ENCODE data around the gene RFPL3. TPM values are rescaled to one million over a fixed set of nuclear protein-coding genes. Genes with fewer than 3 reads are reported as not detected.
"Not testable (repeated sequence)": the region's sequence is repeated elsewhere in the genome, so short reads cannot be mapped to it uniquely, and the experiment has no call there.

RFPL3 gene
- total RNA-seq, 1 donor from 2014 or later: not detected

DNA sequence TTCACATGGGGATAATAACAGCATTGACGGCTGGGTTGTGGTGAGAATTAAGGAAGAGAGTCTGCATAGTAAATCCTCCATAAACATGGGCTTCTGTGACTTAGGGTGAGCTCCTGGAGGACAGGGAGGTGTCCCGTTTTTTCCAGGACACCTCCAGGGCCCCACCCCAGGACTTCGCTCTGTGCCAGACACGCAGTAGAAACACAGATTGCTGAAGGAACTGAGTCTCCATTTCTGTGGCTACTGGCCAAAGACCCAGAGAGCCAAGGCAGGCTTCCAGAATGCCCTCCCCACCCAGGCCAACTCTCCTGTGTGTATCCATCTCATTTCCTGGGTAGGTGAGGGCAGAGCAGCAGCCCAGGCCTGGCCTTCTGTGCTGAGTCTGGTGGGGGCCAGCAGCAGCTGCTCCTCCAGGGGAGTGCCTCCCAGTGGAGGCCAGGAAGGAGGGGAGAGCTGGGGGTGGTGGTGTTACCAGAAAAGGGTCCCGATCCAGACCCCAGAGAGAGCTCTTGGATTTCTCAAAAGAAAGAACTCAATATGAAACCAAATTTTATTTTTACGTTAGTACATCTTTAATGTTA is 9.5 kb upstream of the RFPL3 start:
- H3K4me1 Mint-ChIP-seq (ENCODE audit: low read depth): peaks cover 11% of the 10 kb centered on the region
- intact Hi-C loops (cut with micrococcal nuclease): no loop called here

DNA sequence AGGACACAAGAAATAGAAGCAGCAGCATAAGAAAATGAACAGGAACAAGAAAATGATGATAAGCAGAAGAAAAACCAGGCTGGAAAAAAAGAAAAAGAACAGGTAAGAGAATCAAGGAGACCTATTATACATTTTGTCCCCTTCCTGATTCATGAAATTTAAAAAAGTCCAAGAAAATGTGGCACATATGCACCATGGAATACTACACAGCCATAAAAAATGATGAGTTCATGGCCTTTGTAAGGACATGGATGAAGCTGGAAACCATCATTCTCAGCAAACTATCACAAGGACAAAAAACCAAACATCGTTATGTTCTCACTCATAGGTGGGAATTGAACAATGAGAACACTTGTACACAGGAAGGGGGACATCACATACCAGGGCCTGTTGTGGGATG is 5.8 kb upstream of the RFPL3 start:
- H3K4me3 Mint-ChIP-seq (ENCODE audit: low read depth); H3K4me1 Mint-ChIP-seq (ENCODE audit: low read depth); DNase-seq (ENCODE audit: low spot score); H3K27me3 Mint-ChIP-seq (ENCODE audit: low read depth); H3K27ac Mint-ChIP-seq; H3K36me3 Mint-ChIP-seq (ENCODE audit: low read depth); intact Hi-C loops (cut with micrococcal nuclease); H3K9me3 Mint-ChIP-seq: not testable (repeated sequence)

More for the DNA sequence above, 9.5 kb upstream of the RFPL3 start:
- no peak for DNase-seq (ENCODE audit: low spot score)
- no peaks in the 10 kb centered on the region for H3K36me3 Mint-ChIP-seq (ENCODE audit: low read depth)
- H3K27ac Mint-ChIP-seq: no peak overlapping the region
- H3K9me3 Mint-ChIP-seq: no peaks in the 10 kb centered on the region
- peaks cover 24% of the 10 kb centered on the region for H3K27me3 Mint-ChIP-seq (ENCODE audit: low read depth)
- no peak overlapping the region for H3K4me3 Mint-ChIP-seq (ENCODE audit: low read depth)

DNA sequence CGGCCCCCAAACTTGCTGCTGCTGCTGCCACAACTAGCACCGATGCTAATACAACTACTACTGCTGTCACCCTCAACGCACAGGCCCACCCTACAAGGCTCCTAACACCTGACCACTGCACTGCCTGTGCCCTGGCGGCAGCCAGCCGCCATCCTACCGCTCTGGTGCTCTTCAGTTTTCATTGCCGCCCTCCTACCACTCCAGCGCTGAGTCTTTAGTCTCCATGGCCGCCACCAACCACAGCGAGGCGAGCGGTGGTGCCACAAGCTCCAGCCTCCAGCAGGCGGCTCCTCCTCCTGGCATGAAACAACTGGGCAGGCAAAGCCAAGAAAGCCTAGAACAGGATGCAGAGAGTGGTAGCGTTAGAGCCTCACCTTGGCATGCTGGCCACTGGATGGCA is 5.0 kb upstream of the RFPL3 start:
- Mint-ChIP-seq H3K27ac (no peak overlapping the region), H3K4me1 (ENCODE audit: low read depth) (peaks cover 2% of the 10 kb centered on the region), H3K4me3 (ENCODE audit: low read depth) (no peak overlapping the region), H3K9me3 (no peaks in the 10 kb centered on the region), H3K27me3 (ENCODE audit: low read depth) (peaks cover 3% of the 10 kb centered on the region), H3K36me3 (ENCODE audit: low read depth) (no peaks in the 10 kb centered on the region)
- DNase-seq (ENCODE audit: low spot score): no peak
- intact Hi-C loops (cut with micrococcal nuclease): no loop called here

DNA sequence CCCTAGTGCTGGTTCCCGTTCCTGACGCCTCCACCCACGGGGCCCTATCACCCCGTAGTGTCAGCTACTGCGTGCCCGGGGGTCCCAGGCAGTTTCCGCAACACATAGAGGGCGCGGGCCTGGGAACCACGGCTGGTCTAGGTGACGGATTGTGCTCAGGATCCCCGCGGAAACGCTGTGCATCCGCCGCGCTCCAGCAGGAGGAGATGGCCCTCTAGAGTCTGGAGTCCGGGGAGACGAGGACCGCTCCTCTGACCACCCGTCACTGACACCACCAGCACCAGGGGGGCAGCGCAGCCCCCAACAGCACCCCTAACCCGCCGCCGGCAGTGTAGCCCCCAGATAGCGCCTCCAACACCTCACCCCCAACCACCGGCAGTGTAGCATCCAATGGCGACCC is 4.4 kb upstream of the RFPL3 start:
- DNase-seq (ENCODE audit: low spot score): no peak
- peaks cover 2% of the 10 kb centered on the region for H3K4me1 Mint-ChIP-seq (ENCODE audit: low read depth)
- no peak overlapping the region for H3K27ac Mint-ChIP-seq
- intact Hi-C loops (cut with micrococcal nuclease): no loop called here
- no peak overlapping the region for H3K4me3 Mint-ChIP-seq (ENCODE audit: low read depth)
- no peaks in the 10 kb centered on the region for H3K36me3 Mint-ChIP-seq (ENCODE audit: low read depth)
- H3K9me3 Mint-ChIP-seq: no peaks in the 10 kb centered on the region
- H3K27me3 Mint-ChIP-seq (ENCODE audit: low read depth): peaks cover 3% of the 10 kb centered on the region

DNA sequence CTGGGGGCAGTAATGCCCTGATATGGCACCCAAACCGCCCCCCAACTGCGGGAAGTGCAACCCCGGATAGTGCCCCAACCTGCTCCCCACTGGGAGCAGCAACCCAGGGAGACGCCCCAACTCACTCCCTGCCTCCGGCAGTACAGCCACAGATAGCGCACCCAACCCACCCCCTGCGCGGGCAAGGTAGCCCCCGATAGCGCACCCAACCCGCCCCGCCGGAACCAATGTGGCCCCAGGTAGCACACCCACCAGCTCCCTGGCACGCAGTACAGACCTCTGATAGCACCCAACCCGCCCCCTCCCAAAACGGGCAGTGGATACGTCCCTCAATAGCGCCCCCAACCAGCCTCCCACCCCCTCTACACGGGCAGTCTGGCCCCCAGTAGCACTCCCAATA is 3.8 kb upstream of the RFPL3 start:
- no peak overlapping the region for H3K27ac Mint-ChIP-seq
- no peaks in the 10 kb centered on the region for H3K9me3 Mint-ChIP-seq
- DNase-seq (ENCODE audit: low spot score): no peak
- no peaks in the 10 kb centered on the region for H3K36me3 Mint-ChIP-seq (ENCODE audit: low read depth)
- H3K27me3 Mint-ChIP-seq (ENCODE audit: low read depth): peaks cover 3% of the 10 kb centered on the region
- intact Hi-C loops (cut with micrococcal nuclease): no loop called here
- H3K4me3 Mint-ChIP-seq (ENCODE audit: low read depth): no peak overlapping the region
- peaks cover 2% of the 10 kb centered on the region for H3K4me1 Mint-ChIP-seq (ENCODE audit: low read depth)

DNA sequence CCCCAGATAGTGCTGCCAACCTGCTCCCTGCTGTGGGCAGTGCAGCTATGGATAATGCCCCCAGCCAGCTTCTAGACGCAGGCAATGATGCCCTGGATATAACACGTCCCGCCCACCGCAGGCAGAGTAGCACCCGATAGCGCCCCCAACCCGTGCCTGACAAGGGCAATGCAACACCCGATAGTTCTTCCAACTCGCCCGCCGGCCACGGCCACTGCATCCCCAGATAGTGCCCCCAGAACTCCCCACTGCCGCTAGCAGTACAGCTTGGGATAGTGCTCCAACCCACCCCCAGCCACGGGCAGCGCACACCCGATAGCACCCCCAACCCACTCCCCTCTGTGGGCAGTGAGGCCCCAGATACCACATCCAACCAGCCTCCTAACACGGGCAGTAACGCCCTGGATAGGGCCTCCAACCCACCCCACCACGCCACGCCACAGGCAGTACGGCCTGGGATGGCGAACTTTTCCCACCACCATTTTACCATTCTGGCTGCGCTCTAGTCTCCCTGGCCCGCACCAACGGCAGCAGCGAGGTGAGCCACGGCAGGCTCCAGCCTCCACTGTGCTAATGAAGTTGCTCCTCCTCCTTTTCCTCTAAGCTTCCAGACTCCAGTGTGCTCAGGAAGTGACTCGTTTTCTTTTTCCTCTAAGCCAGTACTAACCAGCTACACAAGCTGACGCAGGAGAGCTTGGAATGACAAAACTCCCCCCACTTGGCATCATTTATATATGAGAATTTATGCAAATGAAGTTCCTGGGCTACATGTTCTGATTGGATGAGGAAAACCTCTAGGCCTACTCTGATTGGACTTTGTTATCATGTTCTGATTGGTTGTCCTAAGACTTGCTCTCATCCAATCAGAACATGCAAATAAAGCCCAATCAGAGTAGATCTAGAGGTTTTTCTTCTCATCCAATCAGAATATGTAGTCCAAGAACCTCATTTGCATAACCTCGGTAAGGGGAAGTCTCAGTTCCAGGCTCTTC is 3.0 kb upstream of the RFPL3 start:
- Mint-ChIP-seq H3K4me1 (ENCODE audit: low read depth) (peaks cover 2% of the 10 kb centered on the region), H3K27ac (no peak overlapping the region), H3K36me3 (ENCODE audit: low read depth) (no peaks in the 10 kb centered on the region), H3K4me3 (ENCODE audit: low read depth) (no peak overlapping the region), H3K27me3 (ENCODE audit: low read depth) (peaks cover 3% of the 10 kb centered on the region), H3K9me3 (no peaks in the 10 kb centered on the region)
- no peak for DNase-seq (ENCODE audit: low spot score)
- intact Hi-C loops (cut with micrococcal nuclease): no loop called here

DNA sequence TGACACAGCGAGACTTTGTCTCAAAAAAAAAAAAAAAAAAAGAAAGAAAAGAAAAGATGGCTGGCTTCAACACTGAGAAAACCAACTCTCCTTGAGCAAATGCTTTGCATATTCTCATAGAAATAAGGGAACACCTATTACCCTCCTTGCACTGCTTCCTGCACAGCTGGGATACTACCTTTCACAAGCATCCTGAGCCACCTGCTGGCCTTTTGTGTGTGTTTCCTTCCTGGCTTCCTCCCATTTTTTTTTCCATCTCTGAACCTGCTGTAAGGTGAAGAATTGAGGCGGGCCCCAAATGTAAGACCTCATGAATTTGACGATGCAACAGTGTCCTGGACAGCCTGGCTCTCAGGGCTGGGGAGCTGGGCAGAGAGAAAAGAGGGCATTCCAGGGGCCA is 1.9 kb upstream of the RFPL3 start:
- Mint-ChIP-seq H3K4me3 (ENCODE audit: low read depth) (no peak overlapping the region), H3K27ac (no peak overlapping the region), H3K27me3 (ENCODE audit: low read depth) (peaks cover 3% of the 10 kb centered on the region), H3K36me3 (ENCODE audit: low read depth) (no peaks in the 10 kb centered on the region), H3K4me1 (ENCODE audit: low read depth) (peaks cover 2% of the 10 kb centered on the region), H3K9me3 (no peaks in the 10 kb centered on the region)
- intact Hi-C loops (cut with micrococcal nuclease): no loop called here
- no peak for DNase-seq (ENCODE audit: low spot score)

DNA sequence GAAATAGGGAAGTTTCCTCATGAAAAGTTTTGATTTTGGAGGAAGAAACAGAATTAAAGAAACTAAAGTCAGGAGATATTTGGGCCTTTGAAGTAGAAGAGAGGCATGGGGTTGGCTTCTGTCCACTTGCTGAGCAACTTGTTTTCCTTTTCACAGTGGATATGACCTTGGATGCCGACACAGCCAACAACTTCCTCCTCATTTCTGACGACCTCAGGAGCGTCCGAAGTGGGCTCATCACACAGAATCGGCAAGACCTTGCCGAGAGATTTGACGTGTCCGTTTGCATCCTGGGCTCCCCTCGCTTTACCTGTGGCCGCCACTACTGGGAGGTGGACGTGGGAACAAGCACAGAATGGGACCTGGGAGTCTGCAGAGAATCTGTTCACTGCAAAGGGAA is 2.4 kb downstream of the RFPL3 start:
- H3K4me3 Mint-ChIP-seq (ENCODE audit: low read depth); DNase-seq (ENCODE audit: low spot score); H3K4me1 Mint-ChIP-seq (ENCODE audit: low read depth); H3K27ac Mint-ChIP-seq; H3K36me3 Mint-ChIP-seq (ENCODE audit: low read depth); intact Hi-C loops (cut with micrococcal nuclease); H3K9me3 Mint-ChIP-seq; H3K27me3 Mint-ChIP-seq (ENCODE audit: low read depth): not testable (repeated sequence)

DNA sequence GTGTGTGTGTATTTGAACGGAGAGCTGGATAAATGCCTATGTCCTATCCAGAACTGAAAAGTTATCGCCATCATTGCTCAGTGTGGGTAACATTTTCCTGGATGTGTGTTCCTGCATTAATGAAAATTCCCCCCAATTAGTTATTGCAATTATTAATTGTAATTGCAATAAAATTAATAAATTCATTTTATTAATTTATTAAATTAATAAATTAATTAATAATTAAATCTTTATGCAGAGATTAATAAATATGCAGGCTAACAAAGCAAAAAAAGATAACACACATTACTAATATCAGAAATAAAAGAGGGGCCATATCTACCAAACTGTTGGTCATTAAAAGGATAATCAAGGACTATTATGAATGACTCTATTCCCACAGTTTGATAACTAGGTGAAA is 3.6 kb downstream of the RFPL3 start:
- no peak overlapping the region for H3K4me3 Mint-ChIP-seq (ENCODE audit: low read depth)
- no peaks in the 10 kb centered on the region for H3K4me1 Mint-ChIP-seq (ENCODE audit: low read depth)
- H3K27me3 Mint-ChIP-seq (ENCODE audit: low read depth): no peaks in the 10 kb centered on the region
- DNase-seq (ENCODE audit: low spot score): no peak
- no peaks in the 10 kb centered on the region for H3K9me3 Mint-ChIP-seq
- intact Hi-C loops (cut with micrococcal nuclease): no loop called here
- H3K36me3 Mint-ChIP-seq (ENCODE audit: low read depth): no peaks in the 10 kb centered on the region
- H3K27ac Mint-ChIP-seq: no peak overlapping the region

DNA sequence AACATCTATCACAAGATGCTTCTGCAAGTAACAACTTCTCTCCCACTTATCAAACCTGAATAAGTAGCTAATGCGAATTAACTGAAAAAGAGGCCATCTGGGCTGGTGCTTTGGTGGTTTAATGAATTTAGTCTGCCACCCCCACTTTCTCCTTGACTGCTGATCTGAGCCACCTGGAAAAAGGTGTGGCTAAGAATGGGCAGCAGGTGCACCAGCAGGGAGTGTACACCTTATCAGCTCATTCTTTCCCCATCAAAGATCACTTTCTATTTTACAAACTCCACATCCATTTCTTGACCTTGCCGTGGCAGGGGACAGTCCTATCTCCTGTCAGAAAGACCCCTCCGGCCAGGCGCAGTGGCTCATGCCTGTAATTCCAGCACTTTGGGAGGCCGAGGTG is 6.5 kb downstream of the RFPL3 start:
- H3K27ac Mint-ChIP-seq: no peak overlapping the region
- no peak for DNase-seq (ENCODE audit: low spot score)
- intact Hi-C loops (cut with micrococcal nuclease): no loop called here
- H3K4me1 Mint-ChIP-seq (ENCODE audit: low read depth): no peaks in the 10 kb centered on the region
- no peak overlapping the region for H3K4me3 Mint-ChIP-seq (ENCODE audit: low read depth)
- H3K9me3 Mint-ChIP-seq: no peaks in the 10 kb centered on the region
- no peaks in the 10 kb centered on the region for H3K27me3 Mint-ChIP-seq (ENCODE audit: low read depth)
- H3K36me3 Mint-ChIP-seq (ENCODE audit: low read depth): no peaks in the 10 kb centered on the region

DNA sequence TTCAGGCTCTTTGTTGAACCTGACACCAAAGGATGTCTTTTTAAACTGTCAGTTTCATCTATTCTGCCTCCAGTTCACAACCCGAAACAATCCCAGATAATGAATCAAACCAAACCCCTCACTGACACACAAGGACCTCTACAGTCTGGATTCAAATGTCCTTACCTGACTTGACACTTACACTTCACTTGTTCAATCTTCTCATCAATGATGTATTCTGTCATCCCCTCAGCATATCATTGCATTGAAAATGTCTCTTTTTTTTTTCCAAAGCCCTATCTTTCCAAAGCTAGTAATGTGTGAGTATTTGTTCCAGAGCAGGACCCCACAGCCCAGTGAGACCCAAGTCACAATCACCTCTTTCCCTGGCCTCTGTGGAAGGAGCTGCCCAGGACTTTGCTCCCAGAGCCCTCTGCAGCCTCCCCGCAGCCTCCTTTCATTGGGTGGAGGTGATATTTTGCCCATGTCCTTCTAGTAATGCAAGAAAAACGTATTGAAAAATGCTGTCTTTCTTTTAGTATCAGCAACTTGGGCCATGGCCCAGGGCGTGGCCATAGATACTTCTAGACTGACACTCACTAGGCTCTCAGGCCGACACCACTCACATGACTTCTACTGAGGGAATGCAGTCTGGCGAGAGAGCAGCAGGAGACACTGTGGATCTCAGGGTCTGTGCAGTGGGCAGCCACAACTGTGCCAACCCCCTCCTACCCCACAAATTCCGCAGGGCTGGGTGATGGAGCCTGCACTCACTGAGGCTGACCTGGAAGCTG is 18.2 kb downstream of the RFPL3 start:
- Mint-ChIP-seq H3K27ac (no peak overlapping the region), H3K4me3 (ENCODE audit: low read depth) (no peak overlapping the region), H3K9me3 (no peaks in the 10 kb centered on the region), H3K4me1 (ENCODE audit: low read depth) (no peaks in the 10 kb centered on the region), H3K27me3 (ENCODE audit: low read depth) (peaks cover 4% of the 10 kb centered on the region), H3K36me3 (ENCODE audit: low read depth) (no peaks in the 10 kb centered on the region)
- DNase-seq (ENCODE audit: low spot score): no peak
- intact Hi-C loops (cut with micrococcal nuclease): no loop called here

DNA sequence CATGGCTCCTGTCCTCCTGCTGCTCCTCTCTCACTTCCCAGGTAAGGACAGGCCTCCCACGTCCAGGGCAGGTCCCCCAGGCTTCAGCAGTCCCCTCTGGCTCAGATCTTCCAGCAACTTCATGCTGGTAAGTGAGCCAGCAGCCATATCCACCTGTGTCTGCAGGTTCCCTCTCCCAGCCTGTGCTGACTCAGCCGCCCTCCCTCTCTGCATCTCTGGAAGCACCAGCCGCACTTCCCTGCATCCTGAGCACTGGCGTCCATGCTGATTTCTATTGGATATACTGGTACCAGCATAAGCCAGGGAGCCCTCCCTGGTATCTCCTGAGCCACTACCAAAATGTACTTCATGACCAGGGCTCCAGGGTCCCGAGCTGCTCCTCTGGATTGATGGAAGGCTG is 19.0 kb downstream of the RFPL3 start:
- no peak for DNase-seq (ENCODE audit: low spot score)
- no peaks in the 10 kb centered on the region for H3K4me1 Mint-ChIP-seq (ENCODE audit: low read depth)
- H3K27ac Mint-ChIP-seq: no peak overlapping the region
- peaks cover 4% of the 10 kb centered on the region for H3K27me3 Mint-ChIP-seq (ENCODE audit: low read depth)
- intact Hi-C loops (cut with micrococcal nuclease): no loop called here
- no peaks in the 10 kb centered on the region for H3K9me3 Mint-ChIP-seq
- H3K4me3 Mint-ChIP-seq (ENCODE audit: low read depth): no peak overlapping the region
- H3K36me3 Mint-ChIP-seq (ENCODE audit: low read depth): no peaks in the 10 kb centered on the region
